Fibroblast of mammary gland (primary cell): ENCODE data around the gene FZD4.

Experiments
- DNase-seq: peaks from one replicate; pipeline ENCODE4 v3.0.0-alpha.2; 2010; ENCODE audit warnings: low read depth
- H3K4me3 ChIP-seq: 2 replicates; pipeline ENCODE4 v1.5.1; 2011; ENCODE audit warnings: low read depth, mild to moderate bottlenecking, low read length, moderate library complexity; ENCODE audit not compliant: control insufficient read depth
- CTCF ChIP-seq: conservative IDR thresholded peaks from 2 replicates; pipeline ENCODE4 v1.5.1; 2011; ENCODE audit warnings: low read depth, low read length, inconsistent platforms; ENCODE audit not compliant: control insufficient read depth, insufficient read depth

Gene FZD4

GRCh38 chr11:86991341-86991740 lies 36.1 kb upstream of the FZD4 start:
- no peak overlapping the region for H3K4me3 ChIP-seq

GRCh38 chr11:86990515-86990914 lies 35.3 kb upstream of the FZD4 start:
- DNase-seq: peak; percentile 37
- no peak overlapping the region for H3K4me3 ChIP-seq
- TF ChIP-seq CTCF: no peak

More at GRCh38 chr11:86991341-86991740, 36.1 kb upstream of the FZD4 start:
- DNase-seq: no peak
- no peak for TF ChIP-seq CTCF

GRCh38 chr11:86990031-86990430 lies 34.8 kb upstream of the FZD4 start:
- H3K4me3 ChIP-seq: no peak overlapping the region
- no peak for TF ChIP-seq CTCF
- DNase-seq: no peak

GRCh38 chr11:86988351-86988881 lies 33.2 kb upstream of the FZD4 start:
- no peak overlapping the region for H3K4me3 ChIP-seq
- TF ChIP-seq CTCF: no peak
- no peak for DNase-seq

GRCh38 chr11:86987679-86988078 lies 32.5 kb upstream of the FZD4 start:
- TF ChIP-seq CTCF: no peak
- H3K4me3 ChIP-seq: no peak overlapping the region

GRCh38 chr11:86984701-86985100 lies 29.5 kb upstream of the FZD4 start:
- H3K4me3 ChIP-seq: no peak overlapping the region
- no peak for DNase-seq
- TF ChIP-seq CTCF: no peak

More at GRCh38 chr11:86987679-86988078, 32.5 kb upstream of the FZD4 start:
- no peak for DNase-seq

GRCh38 chr11:86983021-86983488 lies 27.9 kb upstream of the FZD4 start:
- no peak for DNase-seq
- no peak for TF ChIP-seq CTCF
- no peak overlapping the region for H3K4me3 ChIP-seq
